Measurements from ENCODE around the gene LMOD1. TPM values are rescaled to one million over a fixed set of nuclear protein-coding genes. Genes with fewer than 3 reads are reported as not detected.

The LMOD1 gene
- polyA plus RNA-seq, 1 of the 3 experiments (the other 2 are of a cell fraction): 2.7 TPM

- WGBS (ENCODE audit: low lambda C conversion rate): no CpG with 5 or more reads among the region's 1 CpG
- H3K36me3 ChIP-seq (replicated peaks in 1 of 2; ENCODE audit: control insufficient read depth in 1 of 2, insufficient read depth in 2 of 2, low read length in 1 of 2): no peaks in the 10 kb centered on the region
- peak overlapping the region; percentile 58; the same call in 1 of the 2 replicates for H3K4me2 ChIP-seq
- no peak overlapping the region for H2AFZ ChIP-seq (ENCODE audit: low read depth)
- peaks cover 24 to 47% of the 10 kb centered on the region in 2 experiments; a peak in 3 of 4 replicates for H3K4me1 ChIP-seq (ENCODE audit: control insufficient read depth in 1 of 2, insufficient read depth in 2 of 2, low read depth in 1 of 2, low read length in 1 of 2)
- peak overlapping the region in 1 of 2 experiments; percentile 59; a peak in 2 of 4 replicates for H3K27ac ChIP-seq (ENCODE audit: low read depth in 2 of 2, low read length in 1 of 2)
- H3K9me2 ChIP-seq: no peaks in the 10 kb centered on the region
- H3K9ac ChIP-seq: no peak overlapping the region
- ChIA-PET CTCF (interaction anchor here (1.7 to 3.9 kb wide), 3 partner anchors 11 to 372 kb away, joined by 6 to 39 read pairs (median 11); no protein-coding TSS in a partner anchor), POLR2A (interaction anchor here (0.9 kb wide), 1 partner anchor 10 kb away, joined by 3 read pairs; no protein-coding TSS in a partner anchor)
- H3K79me2 ChIP-seq (ENCODE audit: insufficient read depth): no peaks in the 10 kb centered on the region
- no peak overlapping the region for H3K4me3 ChIP-seq (ENCODE audit: low read depth in 2 of 2, low read length in 1 of 2)
- peaks cover 4% of the 10 kb centered on the region; the same call in 1 of the 2 replicates for H4K20me1 ChIP-seq (ENCODE audit: insufficient read depth)
- no peaks in the 10 kb centered on the region for H3K9me3 ChIP-seq
- H3K27me3 ChIP-seq (ENCODE audit: insufficient read depth): no peaks in the 10 kb centered on the region
- H3F3A ChIP-seq (replicated peaks; ENCODE audit: insufficient read depth): peaks cover 27% of the 10 kb centered on the region
- no peak for DNase-seq
- no peak for TF ChIP-seq FOXM1 (IDR thresholded peaks at IDR 0.05; ENCODE audit: low read depth)
- TF ChIP-seq MXI1 (IDR thresholded peaks at IDR 0.05; ENCODE audit: low read depth, low read length): no peak
- no peak for TF ChIP-seq SIN3A (IDR thresholded peaks at IDR 0.05; ENCODE audit: borderline replicate concordance, low read depth, low read length)
- no peak for TF ChIP-seq RAD21 (IDR thresholded peaks at IDR 0.05; ENCODE audit: low read length)
- TF ChIP-seq CHD2 (IDR thresholded peaks at IDR 0.05; ENCODE audit: low read length, partially characterized antibody): no peak
- TF ChIP-seq, protein P1, sequence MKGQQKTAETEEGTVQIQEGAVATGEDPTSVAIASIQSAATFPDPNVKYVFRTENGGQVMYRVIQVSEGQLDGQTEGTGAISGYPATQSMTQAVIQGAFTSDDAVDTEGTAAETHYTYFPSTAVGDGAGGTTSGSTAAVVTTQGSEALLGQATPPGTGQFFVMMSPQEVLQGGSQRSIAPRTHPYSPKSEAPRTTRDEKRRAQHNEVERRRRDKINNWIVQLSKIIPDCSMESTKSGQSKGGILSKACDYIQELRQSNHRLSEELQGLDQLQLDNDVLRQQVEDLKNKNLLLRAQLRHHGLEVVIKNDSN (IDR thresholded peaks at IDR 0.05; ENCODE audit: borderline replicate concordance, low read depth): no peak
- TF ChIP-seq EZH2phosphoT487 (IDR thresholded peaks at IDR 0.05; ENCODE audit: borderline replicate concordance, low read depth): no peak
- TF ChIP-seq REST (IDR thresholded peaks at IDR 0.05; ENCODE audit: low read depth, low read length): no peak
- no peak for TF ChIP-seq TAF1 (IDR thresholded peaks at IDR 0.05; ENCODE audit: borderline replicate concordance, low read depth, low read length)
Observed at GRCh38 chr1:201884425-201884824, 61.9 kb downstream of the LMOD1 start.

- 49% methylated on average over 7 of the region's 7 CpGs for WGBS (ENCODE audit: low lambda C conversion rate)
- H4K20me1 ChIP-seq (ENCODE audit: insufficient read depth): peaks cover 4% of the 10 kb centered on the region; the same call in 1 of the 2 replicates
- no peak overlapping the region for H3K9ac ChIP-seq
- no peak overlapping the region for H2AFZ ChIP-seq (ENCODE audit: low read depth)
- H3K9me2 ChIP-seq: no peaks in the 10 kb centered on the region
- peak overlapping the region; percentile 31 to 59; a peak in 3 of 4 replicates for H3K27ac ChIP-seq (ENCODE audit: low read depth in 2 of 2, low read length in 1 of 2)
- peaks cover under 1 to 2% of the 10 kb centered on the region in 2 experiments for H3K36me3 ChIP-seq (replicated peaks in 1 of 2; ENCODE audit: control insufficient read depth in 1 of 2, insufficient read depth in 2 of 2, low read length in 1 of 2)
- no peak overlapping the region for H3K4me3 ChIP-seq (ENCODE audit: low read depth in 2 of 2, low read length in 1 of 2)
- H3K4me1 ChIP-seq (ENCODE audit: control insufficient read depth in 1 of 2, insufficient read depth in 2 of 2, low read depth in 1 of 2, low read length in 1 of 2): peaks cover 20 to 45% of the 10 kb centered on the region in 2 experiments; a peak in 3 of 4 replicates
- no peaks in the 10 kb centered on the region for H3K27me3 ChIP-seq (ENCODE audit: insufficient read depth)
- H3F3A ChIP-seq (replicated peaks; ENCODE audit: insufficient read depth): peaks cover 27% of the 10 kb centered on the region
- ChIA-PET POLR2A (interaction anchor here (0.9 kb wide), 1 partner anchor 10 kb away, joined by 3 read pairs; no protein-coding TSS in a partner anchor), CTCF (interaction anchor here (1.7 to 3.9 kb wide), 3 partner anchors 12 to 371 kb away, joined by 6 to 39 read pairs (median 11); no protein-coding TSS in a partner anchor)
- H3K4me2 ChIP-seq: peak overlapping the region; percentile 58
- H3K9me3 ChIP-seq: no peaks in the 10 kb centered on the region
- no peak for DNase-seq
- H3K79me2 ChIP-seq (ENCODE audit: insufficient read depth): no peaks in the 10 kb centered on the region
- TF ChIP-seq PBX3 (IDR thresholded peaks at IDR 0.05) (0 out of 2 replicates have a peak, but pooled peaks have one; percentile 8), FOSL2 (IDR thresholded peaks at IDR 0.05; ENCODE audit: borderline replicate concordance, low read depth) (peak; percentile 64; the same call in 1 of the 2 replicates), CHD2 (IDR thresholded peaks at IDR 0.05; ENCODE audit: low read length, partially characterized antibody) (no peak), EZH2phosphoT487 (IDR thresholded peaks at IDR 0.05; ENCODE audit: borderline replicate concordance, low read depth) (no peak), NFIC (IDR thresholded peaks at IDR 0.05; ENCODE audit: borderline replicate concordance) (no peak), SIN3A (IDR thresholded peaks at IDR 0.05; ENCODE audit: borderline replicate concordance, low read depth, low read length) (no peak), RXRA (IDR thresholded peaks at IDR 0.05; ENCODE audit: borderline replicate concordance, low read depth) (peak; percentile 46; the same call in 1 of the 2 replicates), RFX5 (IDR thresholded peaks at IDR 0.05; ENCODE audit: low read length) (no peak), EP300 (IDR thresholded peaks at IDR 0.05; ENCODE audit: borderline replicate concordance in 1 of 2, low read depth in 1 of 2, low read length in 1 of 2) (no peak), SMC3 (IDR thresholded peaks at IDR 0.05; ENCODE audit: low read depth, low read length) (no peak), RAD21 (IDR thresholded peaks at IDR 0.05; ENCODE audit: low read length) (no peak)
- TF ChIP-seq, protein P2, sequence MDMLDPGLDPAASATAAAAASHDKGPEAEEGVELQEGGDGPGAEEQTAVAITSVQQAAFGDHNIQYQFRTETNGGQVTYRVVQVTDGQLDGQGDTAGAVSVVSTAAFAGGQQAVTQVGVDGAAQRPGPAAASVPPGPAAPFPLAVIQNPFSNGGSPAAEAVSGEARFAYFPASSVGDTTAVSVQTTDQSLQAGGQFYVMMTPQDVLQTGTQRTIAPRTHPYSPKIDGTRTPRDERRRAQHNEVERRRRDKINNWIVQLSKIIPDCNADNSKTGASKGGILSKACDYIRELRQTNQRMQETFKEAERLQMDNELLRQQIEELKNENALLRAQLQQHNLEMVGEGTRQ (IDR thresholded peaks at IDR 0.05; ENCODE audit: borderline replicate concordance, low read depth, low read length): no peak
- TF ChIP-seq, protein P1 (IDR thresholded peaks at IDR 0.05; ENCODE audit: borderline replicate concordance, low read depth): no peak
Observed at GRCh38 chr1:201883786-201884185, 62.6 kb downstream of the LMOD1 start.
